Muscle layer of colon (tissue), 2 donors: ENCODE data around the gene OR2S2.
A peak's percentile ranks its signal among the peaks of the same experiment; 100 is the strongest.
"Not testable (repeated sequence)": the region's sequence is repeated elsewhere in the genome, so short reads cannot be mapped to it uniquely, and the experiment has no call there.

Experiments used
- H3K27ac ChIP-seq: one replicate; pipeline ENCODE4 v1.7.0; 2013; ENCODE audit warnings: low read depth, mild to moderate bottlenecking, low read length, moderate library complexity
- H3K27me3 ChIP-seq, 2 donors: one replicate each; pipeline ENCODE4 v1.7.0; 2013; ENCODE audit warnings: low read length in 2 of 2, mild to moderate bottlenecking in 2 of 2; ENCODE audit not compliant: insufficient read depth in 2 of 2, control insufficient read depth in 1 of 2
- H3K36me3 ChIP-seq: one replicate; pipeline ENCODE4 v1.7.0; 2013; ENCODE audit warnings: mild to moderate bottlenecking, low read length; ENCODE audit not compliant: insufficient read depth
- H3K4me1 ChIP-seq: one replicate; pipeline ENCODE4 v1.7.0; 2013; ENCODE audit warnings: mild to moderate bottlenecking, low read length; ENCODE audit not compliant: insufficient read depth
- H3K4me3 ChIP-seq, 2 donors: one replicate each; pipeline ENCODE4 v1.7.0; 2013; ENCODE audit warnings: low read length in 2 of 2, low read depth in 1 of 2, mild to moderate bottlenecking in 1 of 2, moderate library complexity in 1 of 2
- H3K9ac ChIP-seq: one replicate; pipeline ENCODE4 v1.7.0; 2013; ENCODE audit warnings: low read length
- H3K9me3 ChIP-seq: one replicate; pipeline ENCODE4 v1.7.0; 2013; ENCODE audit warnings: mild to moderate bottlenecking, low read length
- donor health status: abdominal sarcoma.
- donor health status: Adenocarcinoma of cecum.

OR2S2 gene

GRCh38 chr9:35929453-35929718, 28.6 kb downstream of the OR2S2 start:
- no peak overlapping the region for H3K9ac ChIP-seq
- no peaks in the 10 kb centered on the region for H3K36me3 ChIP-seq
- no peak overlapping the region for H3K27ac ChIP-seq
- no peaks in the 10 kb centered on the region for H3K9me3 ChIP-seq
- no peak overlapping the region for H3K4me3 ChIP-seq
- no peaks in the 10 kb centered on the region for H3K27me3 ChIP-seq
- H3K4me1 ChIP-seq, result peaks cover under 1% of the 10 kb centered on the region

- no peaks in the 10 kb centered on the region for H3K27me3 ChIP-seq
- no peak overlapping the region for H3K9ac ChIP-seq
- H3K9me3 ChIP-seq, result no peaks in the 10 kb centered on the region
- H3K36me3 ChIP-seq, result no peaks in the 10 kb centered on the region
- no peak overlapping the region for H3K4me3 ChIP-seq
- peaks cover 6% of the 10 kb centered on the region for H3K4me1 ChIP-seq
- H3K27ac ChIP-seq, result no peak overlapping the region
Observed at GRCh38 chr9:35928591-35929452, 29.1 kb downstream of the OR2S2 start.

GRCh38 chr9:35923927-35924763, 33.8 kb downstream of the OR2S2 start:
- Histone ChIP-seq H3K27me3 (no peaks in the 10 kb centered on the region), H3K4me3 (no peak overlapping the region), H3K27ac (no peak overlapping the region), H3K9ac (peak overlapping the region; percentile 49), H3K36me3 (no peaks in the 10 kb centered on the region), H3K4me1 (peaks cover 19% of the 10 kb centered on the region), H3K9me3 (no peaks in the 10 kb centered on the region)

- Histone ChIP-seq H3K36me3 (no peaks in the 10 kb centered on the region), H3K9ac (peak overlapping the region; percentile 49), H3K4me3 (no peak overlapping the region), H3K9me3 (no peaks in the 10 kb centered on the region), H3K27ac (no peak overlapping the region), H3K27me3 (no peaks in the 10 kb centered on the region), H3K4me1 (peaks cover 19% of the 10 kb centered on the region)
Observed at GRCh38 chr9:35923598-35923926, 34.4 kb downstream of the OR2S2 start.

- Histone ChIP-seq H3K4me1 (peaks cover 19% of the 10 kb centered on the region), H3K27me3 (no peaks in the 10 kb centered on the region), H3K9ac (no peak overlapping the region), H3K9me3 (no peaks in the 10 kb centered on the region), H3K4me3 (no peak overlapping the region), H3K27ac (no peak overlapping the region), H3K36me3 (no peaks in the 10 kb centered on the region)
Observed at GRCh38 chr9:35920051-35920620, 37.8 kb downstream of the OR2S2 start.

GRCh38 chr9:35919212-35920008, 38.5 kb downstream of the OR2S2 start:
- Histone ChIP-seq H3K27ac (no peak overlapping the region), H3K27me3 (no peaks in the 10 kb centered on the region), H3K9me3 (no peaks in the 10 kb centered on the region), H3K9ac (no peak overlapping the region), H3K4me1 (peaks cover 19% of the 10 kb centered on the region), H3K4me3 (no peak overlapping the region), H3K36me3 (no peaks in the 10 kb centered on the region)

- Histone ChIP-seq H3K9me3 (no peaks in the 10 kb centered on the region), H3K27me3 (no peaks in the 10 kb centered on the region), H3K27ac (no peak overlapping the region), H3K4me1 (peaks cover 12% of the 10 kb centered on the region), H3K36me3 (no peaks in the 10 kb centered on the region), H3K4me3 (no peak overlapping the region), H3K9ac (no peak overlapping the region)
Observed at GRCh38 chr9:35918780-35919179, 39.2 kb downstream of the OR2S2 start.

- Histone ChIP-seq H3K27me3 (no peaks in the 10 kb centered on the region), H3K4me1 (peaks cover 5% of the 10 kb centered on the region), H3K36me3 (no peaks in the 10 kb centered on the region), H3K27ac (no peak overlapping the region), H3K9ac (no peak overlapping the region), H3K9me3 (no peaks in the 10 kb centered on the region), H3K4me3 (no peak overlapping the region)
Observed at GRCh38 chr9:35917261-35917660, 40.7 kb downstream of the OR2S2 start.

- no peak overlapping the region for H3K27ac ChIP-seq
- no peak overlapping the region for H3K9ac ChIP-seq
- H3K9me3 ChIP-seq, result no peaks in the 10 kb centered on the region
- H3K4me1 ChIP-seq, result peaks cover 8% of the 10 kb centered on the region
- no peaks in the 10 kb centered on the region for H3K36me3 ChIP-seq
- no peaks in the 10 kb centered on the region for H3K27me3 ChIP-seq
- no peak overlapping the region for H3K4me3 ChIP-seq
Observed at GRCh38 chr9:35915681-35916294, 42.2 kb downstream of the OR2S2 start.

GRCh38 chr9:35914301-35914807, 43.6 kb downstream of the OR2S2 start:
- Histone ChIP-seq H3K27ac (no peak overlapping the region), H3K27me3 (no peaks in the 10 kb centered on the region), H3K9ac (no peak overlapping the region), H3K36me3 (no peaks in the 10 kb centered on the region), H3K9me3 (no peaks in the 10 kb centered on the region), H3K4me1 (peaks cover 18% of the 10 kb centered on the region), H3K4me3 (no peak overlapping the region)

- H3K27me3 ChIP-seq, H3K9me3 ChIP-seq, H3K27ac ChIP-seq, H3K4me3 ChIP-seq, H3K36me3 ChIP-seq, H3K9ac ChIP-seq: not testable (repeated sequence)
- H3K4me1 ChIP-seq, result peaks cover 27% of the 10 kb centered on the region
Observed at GRCh38 chr9:35913429-35913828, 44.5 kb downstream of the OR2S2 start.
